ENCODE results near the gene AMT. TPM values are rescaled to one million over a fixed set of nuclear protein-coding genes. Genes with fewer than 3 reads are reported as not detected.
A peak's percentile ranks its signal among the peaks of the same experiment; 100 is the strongest.

The AMT gene
- total and polyA plus RNA-seq, 2 donors (not counting 1 experiment from before 2014, with no cell fraction given), result 2.6 to 2.7 TPM

DNA sequence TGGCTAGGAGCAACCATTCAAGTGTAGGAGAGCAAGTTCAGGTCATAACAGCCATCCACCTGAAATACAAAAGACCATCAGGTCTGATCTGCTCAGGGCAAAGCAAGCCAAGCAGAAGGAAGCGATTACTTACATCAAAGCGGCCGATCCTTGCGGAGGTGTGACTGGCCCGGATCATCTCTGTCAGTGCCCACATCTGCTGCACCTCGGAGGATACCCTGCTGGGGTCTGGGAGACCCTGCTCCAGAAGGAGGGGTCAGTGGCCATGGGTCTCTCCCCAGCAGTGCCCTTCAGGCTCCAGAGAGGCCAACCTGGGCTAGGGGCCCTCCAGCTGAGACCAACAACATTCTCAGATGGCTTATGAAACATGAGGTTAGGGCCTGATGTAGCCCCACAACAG is 2.5 kb upstream of the AMT start:
- Histone ChIP-seq H3K9ac (ENCODE audit: insufficient read depth, low read length) (no peak overlapping the region), H3K79me2 (ENCODE audit: control insufficient read depth, insufficient read depth, low read length) (no peaks in the 10 kb centered on the region), H3K27me3 (ENCODE audit: control insufficient read depth, insufficient read depth, low read length) (no peaks in the 10 kb centered on the region), H4K20me1 (ENCODE audit: control insufficient read depth, extremely low read depth, insufficient read depth, low read length) (no peaks in the 10 kb centered on the region), H3K4me3 (replicated peaks in 1 of 4; ENCODE audit: control extremely low read depth in 1 of 4, insufficient read depth in 1 of 4, low read depth in 3 of 4, low read length in 4 of 4) (no peak overlapping the region), H2AFZ (ENCODE audit: low read length) (no peak overlapping the region), H3K4me2 (ENCODE audit: extremely low read depth, insufficient read depth, low read length) (no peak overlapping the region), H3K36me3 (ENCODE audit: control insufficient read depth, insufficient read depth, low read length) (peaks cover 2% of the 10 kb centered on the region), H3K9me3 (ENCODE audit: control insufficient read depth, insufficient read depth, low read depth, low read length) (no peaks in the 10 kb centered on the region), H3K4me1 (ENCODE audit: control insufficient read depth, extremely low read depth, insufficient read depth, low read length) (peaks cover 20% of the 10 kb centered on the region), H3K27ac (ENCODE audit: insufficient read depth, low read length) (no peak overlapping the region)
- TF ChIP-seq EZH2 (IDR thresholded peaks at IDR 0.05; ENCODE audit: low read length, missing control alignments) (no peak), CTCF (conservative IDR thresholded peaks at IDR 0.05 in 1 of 2, IDR thresholded peaks at IDR 0.05 in 1 of 2; ENCODE audit: low read depth in 1 of 2, low read length in 2 of 2) (no peak)
- no peak for DNase-seq (ENCODE audit: low read depth in 2 of 2)

- Histone ChIP-seq H3K4me1 (ENCODE audit: control insufficient read depth, extremely low read depth, insufficient read depth, low read length) (peaks cover 20% of the 10 kb centered on the region), H2AFZ (ENCODE audit: low read length) (no peak overlapping the region), H4K20me1 (ENCODE audit: control insufficient read depth, extremely low read depth, insufficient read depth, low read length) (no peaks in the 10 kb centered on the region), H3K4me3 (replicated peaks in 1 of 4; ENCODE audit: control extremely low read depth in 1 of 4, insufficient read depth in 1 of 4, low read depth in 3 of 4, low read length in 4 of 4) (peak overlapping the region in 1 of 4 experiments; percentile 3), H3K9me3 (ENCODE audit: control insufficient read depth, insufficient read depth, low read depth, low read length) (no peaks in the 10 kb centered on the region), H3K79me2 (ENCODE audit: control insufficient read depth, insufficient read depth, low read length) (no peaks in the 10 kb centered on the region), H3K4me2 (ENCODE audit: extremely low read depth, insufficient read depth, low read length) (no peak overlapping the region), H3K36me3 (ENCODE audit: control insufficient read depth, insufficient read depth, low read length) (peaks cover 7% of the 10 kb centered on the region), H3K27ac (ENCODE audit: insufficient read depth, low read length) (peak overlapping the region; percentile 37), H3K9ac (ENCODE audit: insufficient read depth, low read length) (no peak overlapping the region), H3K27me3 (ENCODE audit: control insufficient read depth, insufficient read depth, low read length) (no peaks in the 10 kb centered on the region)
- TF ChIP-seq EZH2 (IDR thresholded peaks at IDR 0.05; ENCODE audit: low read length, missing control alignments), result no peak
- TF ChIP-seq CTCF (conservative IDR thresholded peaks at IDR 0.05 in 1 of 2, IDR thresholded peaks at IDR 0.05 in 1 of 2; ENCODE audit: low read depth in 1 of 2, low read length in 2 of 2), result no peak
- DNase-seq (ENCODE audit: low read depth in 2 of 2), result no peak
Measured at GRCh38 chr3:49421890-49422378, 339 bp downstream of the AMT start.

DNA sequence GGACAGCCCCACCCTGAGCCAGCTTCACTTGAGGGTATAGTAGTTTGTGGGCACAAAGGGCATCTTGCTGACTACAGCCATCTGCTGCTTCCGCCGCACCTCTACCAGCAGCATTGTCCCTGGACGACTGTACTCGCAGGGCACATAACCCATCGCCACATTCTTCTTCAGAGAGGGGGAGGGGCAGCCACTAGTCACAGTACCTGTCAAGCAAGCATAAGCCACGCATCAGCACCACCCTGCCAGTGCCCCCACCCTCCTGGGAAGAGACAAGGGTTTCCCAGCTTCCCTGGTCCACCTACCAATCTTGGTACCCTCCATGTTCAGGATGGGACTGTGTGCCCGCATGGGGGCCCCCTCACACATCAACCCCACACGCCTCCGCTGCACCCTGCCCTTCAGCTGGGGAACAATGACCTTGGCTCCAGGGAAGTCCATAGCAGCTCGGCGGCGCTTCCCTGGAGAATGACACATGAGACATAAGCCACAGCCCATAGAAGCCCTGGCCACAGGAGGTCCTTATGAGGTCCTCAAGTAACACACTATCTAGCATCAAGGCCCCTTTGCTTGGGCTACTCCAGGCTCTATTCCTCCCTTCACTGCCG is 4.7 kb downstream of the AMT start:
- no peak for TF ChIP-seq EZH2 (IDR thresholded peaks at IDR 0.05; ENCODE audit: low read length, missing control alignments)
- TF ChIP-seq CTCF (conservative IDR thresholded peaks at IDR 0.05 in 1 of 2, IDR thresholded peaks at IDR 0.05 in 1 of 2; ENCODE audit: low read depth in 1 of 2, low read length in 2 of 2), result no peak
- Histone ChIP-seq H3K4me1 (ENCODE audit: control insufficient read depth, extremely low read depth, insufficient read depth, low read length) (peaks cover 18% of the 10 kb centered on the region), H3K79me2 (ENCODE audit: control insufficient read depth, insufficient read depth, low read length) (peaks cover 13% of the 10 kb centered on the region), H4K20me1 (ENCODE audit: control insufficient read depth, extremely low read depth, insufficient read depth, low read length) (no peaks in the 10 kb centered on the region), H3K27ac (ENCODE audit: insufficient read depth, low read length) (no peak overlapping the region), H2AFZ (ENCODE audit: low read length) (no peak overlapping the region), H3K36me3 (ENCODE audit: control insufficient read depth, insufficient read depth, low read length) (peaks cover 15% of the 10 kb centered on the region), H3K4me2 (ENCODE audit: extremely low read depth, insufficient read depth, low read length) (no peak overlapping the region), H3K4me3 (replicated peaks in 1 of 4; ENCODE audit: control extremely low read depth in 1 of 4, insufficient read depth in 1 of 4, low read depth in 3 of 4, low read length in 4 of 4) (no peak overlapping the region), H3K9me3 (ENCODE audit: control insufficient read depth, insufficient read depth, low read depth, low read length) (no peaks in the 10 kb centered on the region), H3K9ac (ENCODE audit: insufficient read depth, low read length) (no peak overlapping the region), H3K27me3 (ENCODE audit: control insufficient read depth, insufficient read depth, low read length) (no peaks in the 10 kb centered on the region)
- DNase-seq (ENCODE audit: low read depth in 2 of 2), result no peak

All from fibroblast of lung (primary cell).